Skin of body (tissue), 2 donors: ENCODE data around the gene REPIN1. TPM values are rescaled to one million over a fixed set of nuclear protein-coding genes. Genes with fewer than 3 reads are reported as not detected.

ENCODE experiments used
- DNase-seq: peaks from one replicate; lab custom pipeline; 2025; lab: John Stamatoyannopoulos, UW
- total RNA-seq: library from RNA; depleted of rRNA; stranded (reverse); fragments of >200 nt; gene quantifications from one replicate; pipeline ENCODE4 v1.2.3, GENCODE V29; 2014

The REPIN1 gene
- total RNA-seq, 1 donor from 2014 or later, result 21.1 TPM

- DNase-seq, result no peak
Observed at GRCh38 chr7:150389532-150389816, 20.9 kb downstream of the REPIN1 start.

- no peak for DNase-seq
Observed at GRCh38 chr7:150390205-150390604, 21.6 kb downstream of the REPIN1 start.

- no peak for DNase-seq
Observed at GRCh38 chr7:150393325-150393724, 24.7 kb downstream of the REPIN1 start.

GRCh38 chr7:150396426-150396825, 27.8 kb downstream of the REPIN1 start:
- DNase-seq, result no peak

GRCh38 chr7:150396851-150397260, 28.2 kb downstream of the REPIN1 start:
- no peak for DNase-seq

GRCh38 chr7:150397346-150398107, 28.9 kb downstream of the REPIN1 start:
- no peak for DNase-seq

GRCh38 chr7:150398108-150398964, 29.7 kb downstream of the REPIN1 start:
- no peak for DNase-seq

- no peak for DNase-seq
Observed at GRCh38 chr7:150398965-150399320, 30.3 kb downstream of the REPIN1 start.

GRCh38 chr7:150399421-150400007, 30.9 kb downstream of the REPIN1 start:
- no peak for DNase-seq

GRCh38 chr7:150400008-150400787, 31.6 kb downstream of the REPIN1 start:
- DNase-seq, result no peak

GRCh38 chr7:150400788-150401423, 32.3 kb downstream of the REPIN1 start:
- DNase-seq, result no peak

- no peak for DNase-seq
Observed at GRCh38 chr7:150401424-150401790, 32.8 kb downstream of the REPIN1 start.

GRCh38 chr7:150401861-150402631, 33.4 kb downstream of the REPIN1 start:
- DNase-seq, result no peak

GRCh38 chr7:150402671-150403321, 34.2 kb downstream of the REPIN1 start:
- no peak for DNase-seq

- DNase-seq, result no peak
Observed at GRCh38 chr7:150403376-150404171, 35.0 kb downstream of the REPIN1 start.

GRCh38 chr7:150404172-150404804, 35.7 kb downstream of the REPIN1 start:
- DNase-seq, result no peak

- DNase-seq, result peak; percentile 83
Observed at GRCh38 chr7:150404805-150405583, 36.4 kb downstream of the REPIN1 start.
